RPMI7951 (cell line): ENCODE measurements around the gene TGM1. TPM values are rescaled to one million over a fixed set of nuclear protein-coding genes. Genes with fewer than 3 reads are reported as not detected.
"Not testable (repeated sequence)": the region's sequence is repeated elsewhere in the genome, so short reads cannot be mapped to it uniquely, and the experiment has no call there.

ENCODE experiments used
- DNase-seq: peaks from one replicate; pipeline ENCODE4 v3.0.0-alpha.2; 2012; ENCODE audit warnings: low read depth
- total RNA-seq: library from RNA; depleted of rRNA; stranded (reverse); fragments of >200 nt; shearing (Covaris generic); gene quantifications from 2 replicates; pipeline ENCODE4 v1.2.3, GENCODE V29; 2014

TGM1 gene
- total RNA-seq, 1 experiment from 2014 or later = 0.60 TPM

DNA sequence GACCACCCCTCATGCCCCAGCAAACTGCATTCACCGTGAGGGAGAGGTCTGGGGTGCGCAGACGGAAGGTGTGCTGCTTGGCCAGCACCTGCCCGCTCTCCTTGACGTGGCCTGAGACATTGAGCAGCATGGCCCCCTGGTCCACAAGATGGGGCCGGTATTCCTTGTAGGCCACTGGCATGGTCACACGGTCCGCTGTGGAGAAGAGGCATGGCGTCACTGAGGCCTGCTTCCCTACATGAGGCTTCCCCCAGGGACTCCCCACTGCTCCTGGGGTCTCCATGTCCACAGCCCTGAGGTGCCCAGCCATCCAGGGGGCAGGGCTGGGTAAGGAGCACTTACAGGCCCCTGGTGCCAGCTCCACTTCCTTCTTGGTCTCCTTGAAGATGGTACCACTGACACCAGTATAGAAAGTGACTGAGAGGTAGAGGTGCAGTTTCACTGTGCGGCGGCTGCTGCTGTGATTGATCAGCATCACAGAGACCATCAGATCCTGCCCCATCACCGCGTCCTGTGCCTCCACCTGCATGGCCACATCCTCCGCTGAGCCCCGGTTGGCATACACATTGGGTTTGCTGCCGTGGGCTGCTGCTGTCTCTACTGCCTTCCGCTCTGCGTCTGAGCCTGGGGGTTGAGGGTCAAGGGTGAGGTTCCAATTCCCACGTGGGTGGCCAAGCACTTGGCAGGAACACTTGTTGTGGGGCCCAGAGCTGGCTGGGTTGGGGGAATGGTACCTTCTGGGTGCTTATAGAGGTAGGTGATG, 8.2 kb downstream of the TGM1 start:
- DNase-seq = no peak

GRCh38 chr14:24253936-24254335, 9.0 kb downstream of the TGM1 start:
- DNase-seq = no peak

DNA sequence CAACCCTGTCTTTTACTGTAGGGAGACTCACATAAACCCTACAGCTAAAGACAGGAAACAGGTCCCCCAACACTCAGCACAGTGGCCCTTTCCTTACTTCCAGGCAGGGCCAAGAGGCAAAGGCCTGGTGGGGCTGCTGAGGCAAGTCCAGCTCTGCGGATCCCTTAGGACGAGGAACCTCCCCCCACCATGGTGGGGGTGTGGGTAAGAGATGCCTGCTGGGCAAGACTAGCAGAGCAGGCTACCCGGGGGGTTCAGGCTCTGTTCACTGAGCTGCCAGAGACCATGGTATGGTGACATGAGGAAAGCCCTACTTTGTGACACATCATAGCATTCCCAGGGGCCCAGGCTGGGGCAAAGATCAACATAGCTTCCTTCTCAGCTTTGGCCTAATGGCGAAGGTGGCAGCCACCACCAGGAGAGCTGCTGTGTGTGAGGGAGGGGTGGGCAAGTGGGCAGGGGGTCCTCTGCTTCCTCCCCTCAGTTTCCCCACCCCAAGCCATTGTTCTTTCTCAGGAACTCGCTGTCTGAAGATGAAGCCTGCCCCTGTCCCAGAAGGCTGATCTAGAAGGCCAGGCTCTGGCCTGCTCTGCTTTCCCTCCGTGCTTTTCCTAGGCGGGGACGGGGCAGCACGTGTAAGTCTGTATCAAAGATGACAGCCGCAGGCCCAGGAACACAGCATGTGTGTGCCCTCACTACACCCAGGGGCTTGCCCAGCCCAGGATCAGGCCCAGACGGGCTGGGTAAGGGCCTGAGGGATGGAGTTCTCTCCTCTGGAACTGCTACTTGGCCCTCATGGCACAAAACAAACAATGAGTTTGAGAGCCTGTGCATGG, 10.5 kb downstream of the TGM1 start:
- DNase-seq = no peak

- DNase-seq = peak; percentile 49
These were observed 11.1 kb downstream of the TGM1 start for GRCh38 chr14:24251880-24252288.

DNA sequence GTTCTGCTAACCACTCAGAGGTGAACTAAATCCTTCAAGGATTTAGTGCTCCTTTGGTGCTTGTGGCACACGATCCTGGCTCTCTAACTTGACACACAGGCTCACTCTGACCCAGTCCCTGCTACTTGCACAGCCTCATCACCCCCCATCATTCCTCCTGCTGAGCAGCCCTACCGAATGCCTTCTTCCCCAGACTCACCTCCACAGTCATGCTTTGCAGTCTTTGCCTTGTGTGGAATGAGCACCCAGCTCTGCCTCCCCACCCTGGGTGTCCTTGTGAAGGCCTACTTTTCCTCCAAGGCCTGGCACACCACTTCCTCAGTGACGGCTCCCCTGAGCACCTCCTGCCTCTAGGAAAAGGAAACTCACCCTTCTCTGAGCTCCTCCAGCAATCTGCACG, 12.6 kb downstream of the TGM1 start:
- no peak for DNase-seq

DNA sequence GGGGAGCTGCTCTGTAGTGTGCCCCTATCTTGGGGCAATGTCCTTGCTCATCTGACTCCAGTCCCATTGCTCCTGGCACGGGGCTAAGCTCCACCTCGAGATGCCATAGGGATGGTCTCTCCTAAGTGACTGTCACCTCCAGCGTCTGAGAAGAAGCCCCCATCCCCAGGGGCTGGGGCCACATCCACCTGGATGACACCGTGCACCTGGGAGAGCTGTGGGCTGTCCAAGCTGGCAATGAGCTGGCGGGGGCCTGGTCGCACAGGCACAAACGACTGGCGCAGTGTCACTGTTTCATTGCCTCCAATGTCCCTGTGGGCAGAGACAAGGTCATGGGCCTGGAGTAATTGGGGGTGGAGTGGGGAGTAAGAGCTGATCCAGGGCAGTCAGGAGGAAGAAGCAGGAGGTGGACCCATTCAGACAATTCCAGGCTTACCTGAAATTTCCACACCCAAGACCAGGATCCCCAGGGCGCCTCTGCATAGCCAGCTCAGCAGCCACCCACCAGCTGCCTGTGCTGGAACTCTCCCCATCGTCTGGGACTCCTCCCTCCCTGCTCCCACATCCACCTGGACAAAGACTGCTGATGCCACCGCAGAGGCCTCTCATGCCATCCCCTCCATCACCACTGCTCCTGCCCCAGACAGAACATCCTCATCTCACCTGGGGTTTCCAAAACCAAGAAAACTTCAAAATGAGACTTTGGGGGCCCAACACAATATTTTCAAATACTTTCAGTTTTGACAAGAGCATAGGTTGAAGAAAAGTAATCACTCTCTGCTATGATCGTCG, 13.6 kb downstream of the TGM1 start:
- DNase-seq = no peak

DNA sequence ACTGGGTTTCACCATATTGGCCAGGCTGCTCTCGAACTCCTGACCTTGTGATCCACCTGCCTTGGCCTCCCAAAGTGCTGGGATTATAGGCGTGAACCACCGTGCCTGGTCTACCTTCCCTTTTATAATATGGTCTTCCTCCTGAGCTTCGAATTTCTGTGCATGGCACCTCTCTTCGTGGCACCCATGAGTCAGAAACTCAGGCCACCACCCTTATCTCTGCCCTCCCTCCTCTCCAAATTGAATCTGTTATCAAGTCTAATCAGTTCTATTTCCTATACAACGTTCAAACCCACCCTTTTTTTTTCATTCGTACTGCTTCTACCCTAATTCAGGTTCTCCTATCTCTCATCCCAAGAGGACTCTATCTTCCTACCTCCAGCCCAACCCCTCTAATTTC, 15.6 kb downstream of the TGM1 start:
- DNase-seq = no peak

- DNase-seq = peak; percentile 19
These were observed 16.2 kb downstream of the TGM1 start for GRCh38 chr14:24246765-24247212.

- DNase-seq = not testable (repeated sequence)
These were observed 17.6 kb downstream of the TGM1 start for GRCh38 chr14:24245350-24245749.

GRCh38 chr14:24243336-24243836, 19.6 kb downstream of the TGM1 start:
- peak; percentile 30 for DNase-seq

- DNase-seq = peak; percentile 89
These were observed 21.0 kb downstream of the TGM1 start for GRCh38 chr14:24241829-24242443.

- DNase-seq = no peak
These were observed 22.7 kb downstream of the TGM1 start for GRCh38 chr14:24240110-24240918.

GRCh38 chr14:24238527-24239037, 24.4 kb downstream of the TGM1 start:
- DNase-seq = no peak

- DNase-seq = no peak
These were observed 24.9 kb downstream of the TGM1 start for GRCh38 chr14:24238123-24238522.

DNA sequence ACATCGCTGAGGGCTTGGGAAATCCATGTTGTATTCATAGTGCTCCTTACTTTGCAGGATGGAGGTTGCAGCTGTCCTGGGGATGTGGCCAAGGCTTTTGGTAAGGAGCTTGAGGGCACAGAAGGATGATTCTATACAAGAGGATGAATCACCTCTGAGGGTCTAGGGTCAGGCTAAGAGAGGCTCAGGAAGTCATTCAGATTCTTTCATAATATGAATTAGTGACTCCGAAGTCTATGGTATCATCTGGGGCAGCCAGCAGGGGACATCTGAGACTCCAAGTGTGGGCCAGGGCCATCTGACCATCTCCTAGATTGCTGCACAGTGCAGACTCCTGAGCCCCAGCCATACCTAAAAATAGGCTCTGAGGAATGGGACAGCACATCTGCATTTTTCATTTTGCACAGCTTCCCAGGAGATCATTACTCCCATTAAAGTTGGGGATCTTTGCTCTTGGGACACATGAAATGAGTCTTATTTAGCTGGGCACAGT, 25.5 kb downstream of the TGM1 start:
- peak; percentile 25 for DNase-seq

- no peak for DNase-seq
These were observed 26.1 kb downstream of the TGM1 start for GRCh38 chr14:24236689-24237462.

DNA sequence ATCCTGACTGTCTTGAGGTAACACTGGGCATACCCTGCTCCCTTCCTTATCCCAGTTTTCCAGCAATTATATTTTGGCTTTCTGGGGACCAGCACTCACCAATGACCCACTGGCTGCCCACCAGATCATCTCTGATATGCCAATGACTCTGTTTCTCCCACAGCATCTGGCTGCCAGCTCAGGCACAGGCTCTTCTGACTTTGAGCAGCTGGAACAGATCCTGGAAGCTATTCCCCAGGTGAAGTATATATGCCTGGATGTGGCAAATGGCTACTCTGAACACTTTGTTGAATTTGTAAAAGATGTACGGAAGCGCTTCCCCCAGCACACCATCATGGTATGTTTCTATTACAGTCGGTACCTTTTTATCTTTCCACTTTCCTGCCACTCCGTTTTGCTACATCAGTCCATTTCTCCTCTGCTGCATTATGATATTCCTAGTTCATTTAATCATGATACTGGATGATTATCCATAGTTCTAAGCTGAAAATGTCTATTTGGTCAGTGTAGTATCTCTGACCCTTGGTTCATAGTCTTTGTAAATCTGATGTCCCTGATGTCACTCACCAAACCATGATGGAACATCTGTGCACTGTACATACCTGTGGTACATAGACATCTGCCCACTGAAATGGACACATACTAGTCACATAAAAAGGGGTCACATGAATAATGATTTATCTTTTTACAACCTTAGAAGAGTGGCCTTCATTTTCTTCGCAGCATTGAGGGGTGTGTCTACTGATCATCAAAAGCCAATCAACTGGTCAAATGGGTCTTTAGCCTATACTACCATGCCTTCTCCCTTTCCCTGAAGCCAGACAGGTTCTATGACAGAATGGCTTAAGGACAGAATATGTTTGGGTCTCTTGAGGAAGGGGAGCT, 26.9 kb downstream of the TGM1 start:
- no peak for DNase-seq
